Type B pancreatic cell (in vitro differentiated cells): Measurements from ENCODE around the gene ZFP3. TPM values are rescaled to one million over a fixed set of nuclear protein-coding genes. Genes with fewer than 3 reads are reported as not detected.
"Not testable (repeated sequence)": the region's sequence is repeated elsewhere in the genome, so short reads cannot be mapped to it uniquely, and the experiment has no call there.

Experiments
- DNase-seq: peaks from one replicate; pipeline ENCODE4 v3.0.0; 2021; ENCODE audit warnings: mixed read lengths; ENCODE audit not compliant: unreplicated experiment; ENCODE audit errors: extremely low spot score
- H3K27ac Mint-ChIP-seq: 2 replicates; pipeline ENCODE4 v1.8.0; 2021; ENCODE audit warnings: mild to moderate bottlenecking, mixed read lengths
- H3K27me3 Mint-ChIP-seq: 2 replicates; pipeline ENCODE4 v1.8.0; 2021; ENCODE audit warnings: mixed read lengths
- H3K36me3 Mint-ChIP-seq: 2 replicates; pipeline ENCODE4 v1.8.0; 2021; ENCODE audit warnings: mixed read lengths
- H3K4me1 Mint-ChIP-seq: one replicate; pipeline ENCODE4 v1.8.0; 2021; ENCODE audit warnings: mixed read lengths; ENCODE audit not compliant: unreplicated experiment
- H3K4me3 Mint-ChIP-seq: 2 replicates; pipeline ENCODE4 v1.8.0; 2021; ENCODE audit warnings: mild to moderate bottlenecking, mixed read lengths
- H3K9me3 Mint-ChIP-seq: 2 replicates; pipeline ENCODE4 v1.8.0; 2021; ENCODE audit warnings: mixed read lengths
- CTCF ChIP-seq: fragments of 200-600 bp; sonication (generic); conservative IDR thresholded peaks from 2 replicates; pipeline ENCODE4 v1.5.0; 2021; ENCODE audit warnings: antibody characterized with exemption, mild to moderate bottlenecking
- total RNA-seq: library from RNA; stranded (reverse); gene quantifications from 2 replicates; pipeline ENCODE4 v1.2.1, GENCODE V29; 2021; ENCODE audit warnings: low replicate concordance

The ZFP3 gene
- total RNA-seq, 1 donor from 2014 or later = 0.53 TPM

- Mint-ChIP-seq H3K27ac (no peak overlapping the region), H3K9me3 (no peaks in the 10 kb centered on the region), H3K36me3 (no peaks in the 10 kb centered on the region), H3K4me3 (no peak overlapping the region), H3K4me1 (no peaks in the 10 kb centered on the region), H3K27me3 (peaks cover 29% of the 10 kb centered on the region)
- DNase-seq = no peak
- TF ChIP-seq CTCF = no peak
These were observed 41.8 kb downstream of the ZFP3 start for GRCh38 chr17:5120036-5120435.

GRCh38 chr17:5120436-5121185 lies 42.3 kb downstream of the ZFP3 start:
- Mint-ChIP-seq H3K27me3 (peaks cover 32% of the 10 kb centered on the region), H3K4me3 (peak overlapping the region; percentile 28)
- not testable (repeated sequence) for H3K9me3 Mint-ChIP-seq, H3K4me1 Mint-ChIP-seq, DNase-seq, H3K27ac Mint-ChIP-seq, H3K36me3 Mint-ChIP-seq

GRCh38 chr17:5121186-5121841 lies 43.0 kb downstream of the ZFP3 start:
- Mint-ChIP-seq H3K36me3 (no peaks in the 10 kb centered on the region), H3K4me3 (peak overlapping the region; percentile 81), H3K27me3 (peaks cover 35% of the 10 kb centered on the region), H3K9me3 (no peaks in the 10 kb centered on the region), H3K27ac (peak overlapping the region; percentile 31), H3K4me1 (no peaks in the 10 kb centered on the region)
- peak; percentile 57 for DNase-seq
- no peak for TF ChIP-seq CTCF

GRCh38 chr17:5122056-5122455 lies 43.8 kb downstream of the ZFP3 start:
- H3K27ac Mint-ChIP-seq = peak overlapping the region; percentile 31
- not testable (repeated sequence) for H3K9me3 Mint-ChIP-seq, H3K4me1 Mint-ChIP-seq, H3K36me3 Mint-ChIP-seq
- DNase-seq = peak; percentile 42
- H3K27me3 Mint-ChIP-seq = peaks cover 36% of the 10 kb centered on the region
- peak overlapping the region; percentile 81 for H3K4me3 Mint-ChIP-seq

- H3K9me3 Mint-ChIP-seq = no peaks in the 10 kb centered on the region
- H3K27me3 Mint-ChIP-seq = peaks cover 41% of the 10 kb centered on the region
- H3K27ac Mint-ChIP-seq = no peak overlapping the region
- H3K36me3 Mint-ChIP-seq = no peaks in the 10 kb centered on the region
- peak overlapping the region; percentile 81 for H3K4me3 Mint-ChIP-seq
- DNase-seq = peak; percentile 72
- H3K4me1 Mint-ChIP-seq = no peaks in the 10 kb centered on the region
- TF ChIP-seq CTCF = peak; percentile 14
These were observed 44.5 kb downstream of the ZFP3 start for GRCh38 chr17:5122586-5123342.

GRCh38 chr17:5123343-5124124 lies 45.3 kb downstream of the ZFP3 start:
- H3K9me3 Mint-ChIP-seq = no peaks in the 10 kb centered on the region
- TF ChIP-seq CTCF = no peak
- H3K36me3 Mint-ChIP-seq = no peaks in the 10 kb centered on the region
- peaks cover 39% of the 10 kb centered on the region for H3K27me3 Mint-ChIP-seq
- DNase-seq = peak; percentile 68
- H3K4me3 Mint-ChIP-seq = peak overlapping the region; percentile 45
- H3K4me1 Mint-ChIP-seq = no peaks in the 10 kb centered on the region
- H3K27ac Mint-ChIP-seq = no peak overlapping the region

- H3K4me1 Mint-ChIP-seq, H3K27ac Mint-ChIP-seq, H3K36me3 Mint-ChIP-seq, H3K9me3 Mint-ChIP-seq: not testable (repeated sequence)
- peak; percentile 58 for DNase-seq
- peak overlapping the region; percentile 45 for H3K4me3 Mint-ChIP-seq
- peaks cover 35% of the 10 kb centered on the region for H3K27me3 Mint-ChIP-seq
These were observed 46.0 kb downstream of the ZFP3 start for GRCh38 chr17:5124125-5124760.

- not testable (repeated sequence) for H3K4me3 Mint-ChIP-seq, H3K36me3 Mint-ChIP-seq, H3K9me3 Mint-ChIP-seq, H3K4me1 Mint-ChIP-seq, H3K27ac Mint-ChIP-seq
- peaks cover 35% of the 10 kb centered on the region for H3K27me3 Mint-ChIP-seq
- peak; percentile 18 for DNase-seq
These were observed 46.6 kb downstream of the ZFP3 start for GRCh38 chr17:5124896-5125295.
